ENCODE measurements around the gene PLEKHA5.

Gene PLEKHA5

DNA sequence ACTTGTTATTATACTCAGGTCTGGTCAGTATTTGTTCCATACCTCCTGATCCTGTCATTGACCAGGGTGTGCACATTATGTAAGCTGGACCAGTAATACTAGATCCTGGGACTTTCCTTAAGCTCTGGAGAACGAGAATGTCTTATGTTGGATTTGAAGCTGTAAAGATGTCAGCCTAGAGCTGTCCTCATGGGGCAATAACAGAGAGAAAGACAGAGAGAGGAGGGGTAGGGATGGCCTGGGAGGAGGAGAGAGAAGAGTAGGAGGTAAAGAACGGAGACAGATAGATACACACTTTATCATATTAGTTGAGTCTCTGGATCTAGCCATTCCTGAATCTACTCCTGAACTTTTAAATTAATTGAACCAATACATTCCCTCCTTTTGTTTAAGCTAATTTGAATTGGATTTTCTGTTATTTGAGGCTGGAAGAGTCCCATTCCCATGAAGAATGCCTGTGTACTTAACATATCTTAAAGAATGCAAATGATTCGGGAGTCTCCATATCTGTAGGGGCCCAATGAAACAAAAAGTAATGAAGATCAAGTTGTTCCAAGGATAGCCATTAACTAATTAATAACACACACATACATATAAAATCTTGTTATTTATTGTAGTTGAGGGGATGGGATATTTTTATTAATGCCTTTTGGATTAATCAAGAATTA is 55.9 kb downstream of the PLEKHA5 start:
- Histone ChIP-seq H3K36me3 (ENCODE audit: control insufficient read depth, low read length) (no peaks in the 10 kb centered on the region), H3K27me3 (ENCODE audit: control insufficient read depth, low read length) (no peaks in the 10 kb centered on the region), H3K4me1 (ENCODE audit: control insufficient read depth, low read length) (peaks cover 38% of the 10 kb centered on the region), H3K4me3 (ENCODE audit: low read length) (no peak overlapping the region), H3K79me2 (ENCODE audit: control insufficient read depth, low read length) (peaks cover 14% of the 10 kb centered on the region; the same call in 1 of the 2 replicates), H3K4me2 (ENCODE audit: low read length) (no peak overlapping the region), H4K20me1 (ENCODE audit: control insufficient read depth, insufficient read depth, low read depth, low read length) (no peaks in the 10 kb centered on the region), H3K9me2 (replicated peaks; ENCODE audit: control insufficient read depth, low read length) (no peaks in the 10 kb centered on the region), H3K9me3 (ENCODE audit: control insufficient read depth, insufficient read depth, low read length) (no peaks in the 10 kb centered on the region), H3F3A (ENCODE audit: control insufficient read depth, insufficient read depth) (peaks cover 6% of the 10 kb centered on the region), H3K27ac (ENCODE audit: low read depth, low read length) (no peak overlapping the region)
- TF ChIP-seq, protein P1, sequence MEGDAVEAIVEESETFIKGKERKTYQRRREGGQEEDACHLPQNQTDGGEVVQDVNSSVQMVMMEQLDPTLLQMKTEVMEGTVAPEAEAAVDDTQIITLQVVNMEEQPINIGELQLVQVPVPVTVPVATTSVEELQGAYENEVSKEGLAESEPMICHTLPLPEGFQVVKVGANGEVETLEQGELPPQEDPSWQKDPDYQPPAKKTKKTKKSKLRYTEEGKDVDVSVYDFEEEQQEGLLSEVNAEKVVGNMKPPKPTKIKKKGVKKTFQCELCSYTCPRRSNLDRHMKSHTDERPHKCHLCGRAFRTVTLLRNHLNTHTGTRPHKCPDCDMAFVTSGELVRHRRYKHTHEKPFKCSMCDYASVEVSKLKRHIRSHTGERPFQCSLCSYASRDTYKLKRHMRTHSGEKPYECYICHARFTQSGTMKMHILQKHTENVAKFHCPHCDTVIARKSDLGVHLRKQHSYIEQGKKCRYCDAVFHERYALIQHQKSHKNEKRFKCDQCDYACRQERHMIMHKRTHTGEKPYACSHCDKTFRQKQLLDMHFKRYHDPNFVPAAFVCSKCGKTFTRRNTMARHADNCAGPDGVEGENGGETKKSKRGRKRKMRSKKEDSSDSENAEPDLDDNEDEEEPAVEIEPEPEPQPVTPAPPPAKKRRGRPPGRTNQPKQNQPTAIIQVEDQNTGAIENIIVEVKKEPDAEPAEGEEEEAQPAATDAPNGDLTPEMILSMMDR (IDR thresholded peaks at IDR 0.05; ENCODE audit: low read depth, low read length, poor library complexity, severe bottlenecking) = no peak
- TF ChIP-seq EZH2phosphoT487 (IDR thresholded peaks at IDR 0.05; ENCODE audit: borderline replicate concordance, low read length) = no peak

DNA sequence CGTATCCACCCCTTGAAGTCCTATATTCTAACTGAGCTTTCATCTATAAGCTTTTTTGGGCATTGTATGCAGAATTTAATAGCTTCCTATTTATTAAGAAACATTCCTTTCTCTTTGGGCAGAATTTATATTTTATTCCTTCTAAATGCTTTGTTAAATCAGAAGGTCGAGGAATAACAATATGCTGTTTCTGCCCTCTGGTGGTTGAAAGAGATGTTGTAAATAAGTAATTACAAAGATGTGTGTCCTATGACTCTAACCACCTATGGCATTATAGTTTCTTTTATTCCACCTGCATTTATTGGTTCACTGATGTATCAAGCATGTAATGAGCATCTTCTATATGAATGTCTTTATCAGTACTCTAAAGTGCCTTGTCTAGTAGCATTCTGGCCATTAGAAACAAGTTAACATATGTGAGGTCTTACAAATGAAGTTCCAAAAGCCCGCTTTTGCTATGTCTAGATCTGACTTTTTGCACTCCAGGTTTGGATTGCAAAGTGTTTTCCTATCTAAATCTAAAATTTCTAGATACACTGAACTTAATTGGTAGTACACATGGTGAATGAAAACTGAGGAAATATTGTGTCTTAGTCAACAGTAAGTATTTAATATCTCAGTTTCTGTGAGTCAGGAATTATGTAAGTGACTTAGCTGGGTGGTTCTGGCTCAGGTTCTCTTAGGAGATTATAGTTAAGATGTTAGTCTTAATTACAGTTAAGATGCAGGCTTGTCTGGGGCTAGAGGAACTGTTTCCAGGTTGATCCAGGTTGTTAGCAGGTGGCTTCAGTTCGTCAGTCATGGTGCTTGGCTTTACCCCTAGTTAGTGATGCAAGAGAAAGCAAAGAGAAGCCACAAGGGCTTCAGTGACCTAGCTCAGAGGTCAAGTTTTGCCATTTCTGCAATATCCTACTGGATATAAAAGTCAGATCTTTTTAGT is 57.5 kb downstream of the PLEKHA5 start:
- Histone ChIP-seq H3K79me2 (ENCODE audit: control insufficient read depth, low read length) (peaks cover 18% of the 10 kb centered on the region), H3F3A (ENCODE audit: control insufficient read depth, insufficient read depth) (peaks cover 9% of the 10 kb centered on the region), H3K36me3 (ENCODE audit: control insufficient read depth, low read length) (no peaks in the 10 kb centered on the region; the same call in 1 of the 2 replicates), H3K4me3 (ENCODE audit: low read length) (no peak overlapping the region), H3K4me2 (ENCODE audit: low read length) (peak overlapping the region; percentile 26), H3K27me3 (ENCODE audit: control insufficient read depth, low read length) (no peaks in the 10 kb centered on the region), H3K4me1 (ENCODE audit: control insufficient read depth, low read length) (peaks cover 52% of the 10 kb centered on the region), H3K27ac (ENCODE audit: low read depth, low read length) (no peak overlapping the region), H3K9me3 (ENCODE audit: control insufficient read depth, insufficient read depth, low read length) (no peaks in the 10 kb centered on the region), H4K20me1 (ENCODE audit: control insufficient read depth, insufficient read depth, low read depth, low read length) (no peaks in the 10 kb centered on the region), H3K9me2 (replicated peaks; ENCODE audit: control insufficient read depth, low read length) (no peaks in the 10 kb centered on the region)
- TF ChIP-seq, protein P1 (IDR thresholded peaks at IDR 0.05; ENCODE audit: low read depth, low read length, poor library complexity, severe bottlenecking) = peak; percentile 74
- TF ChIP-seq EZH2phosphoT487 (IDR thresholded peaks at IDR 0.05; ENCODE audit: borderline replicate concordance, low read length) = no peak

DNA sequence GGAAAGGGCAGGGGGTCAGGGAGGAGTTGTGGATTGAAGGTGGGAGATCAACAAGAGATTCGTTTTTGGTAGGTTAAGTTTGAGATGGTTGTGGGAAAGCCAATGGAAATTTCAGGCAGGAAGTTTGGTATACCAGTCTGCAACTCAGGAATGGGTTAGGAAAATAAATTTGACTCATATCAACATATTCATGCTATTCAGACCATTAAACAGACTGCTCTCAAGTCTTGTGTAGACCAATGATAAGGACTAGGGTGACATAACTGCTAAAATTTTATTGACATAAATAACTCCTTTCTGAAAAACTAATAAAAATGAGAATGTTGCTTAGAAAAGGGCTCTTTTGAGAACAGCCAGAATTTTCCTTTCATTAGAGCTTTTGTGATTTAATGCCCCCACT is 60.0 kb downstream of the PLEKHA5 start:
- Histone ChIP-seq H3K9me3 (ENCODE audit: control insufficient read depth, insufficient read depth, low read length) (no peaks in the 10 kb centered on the region), H3K4me3 (ENCODE audit: low read length) (peak overlapping the region; percentile 19), H3K4me1 (ENCODE audit: control insufficient read depth, low read length) (peaks cover 52% of the 10 kb centered on the region), H3K36me3 (ENCODE audit: control insufficient read depth, low read length) (no peaks in the 10 kb centered on the region; the same call in 1 of the 2 replicates), H4K20me1 (ENCODE audit: control insufficient read depth, insufficient read depth, low read depth, low read length) (no peaks in the 10 kb centered on the region), H3K79me2 (ENCODE audit: control insufficient read depth, low read length) (peaks cover 18% of the 10 kb centered on the region), H3K27me3 (ENCODE audit: control insufficient read depth, low read length) (no peaks in the 10 kb centered on the region), H3F3A (ENCODE audit: control insufficient read depth, insufficient read depth) (peaks cover 9% of the 10 kb centered on the region), H3K27ac (ENCODE audit: low read depth, low read length) (peak overlapping the region; percentile 65), H3K9me2 (replicated peaks; ENCODE audit: control insufficient read depth, low read length) (no peaks in the 10 kb centered on the region), H3K4me2 (ENCODE audit: low read length) (peak overlapping the region; percentile 51)
- TF ChIP-seq, protein P1 (IDR thresholded peaks at IDR 0.05; ENCODE audit: low read depth, low read length, poor library complexity, severe bottlenecking) = no peak
- TF ChIP-seq EZH2phosphoT487 (IDR thresholded peaks at IDR 0.05; ENCODE audit: borderline replicate concordance, low read length) = no peak
